Stimulated activated CD8-positive, alpha-beta memory T cell treated with anti-CD3 and anti-CD28 coated beads, Interleukin-15, amount 100 ng/mL, for 4 hours (primary cell): ENCODE measurements around the gene OR51G1.
"Not testable (repeated sequence)": the region's sequence is repeated elsewhere in the genome, so short reads cannot be mapped to it uniquely, and the experiment has no call there.

Source experiments
- DNase-seq, 2 donors: peaks; one replicate each; pipeline ENCODE4 v3.0.0-alpha.2; 2020; ENCODE audit warnings: low read depth in 2 of 2

OR51G1 gene

GRCh38 chr11:4924239-4924638, at the start of gene OR51G1:
OR51G1 (minus strand) TSS chr11:4924339; CDS start chr11:4924339, 0 bp downstream.
- DNase-seq = no peak

GRCh38 chr11:4962816-4963215, 38.7 kb upstream of the OR51G1 start:
- no peak for DNase-seq

DNA sequence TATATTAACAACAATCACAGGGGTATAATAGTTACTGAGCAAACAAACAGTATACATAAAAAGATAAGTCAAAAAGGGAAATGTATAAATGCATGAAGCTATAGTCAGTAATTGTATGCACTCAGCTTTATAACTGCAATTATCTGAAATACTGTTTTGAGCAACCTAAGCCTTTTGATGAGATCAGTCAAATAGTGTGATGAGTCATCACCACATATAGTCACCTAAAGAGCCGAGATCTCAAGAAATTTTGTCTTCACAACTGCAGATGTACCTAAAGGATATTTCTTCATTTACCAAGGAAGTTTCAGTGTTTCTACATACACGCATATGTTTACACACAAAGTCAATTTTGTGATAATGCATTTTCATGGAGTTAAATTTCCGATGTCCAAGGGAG, 36.7 kb upstream of the OR51G1 start:
- DNase-seq = no peak

- no peak for DNase-seq
These were observed 33.3 kb upstream of the OR51G1 start for GRCh38 chr11:4957396-4957795.

GRCh38 chr11:4955613-4956012, 31.5 kb upstream of the OR51G1 start, which contains the start of gene OR51A2:
OR51A2 (minus strand) TSS chr11:4955713; CDS start chr11:4955713, 0 bp downstream.
- not testable (repeated sequence) for DNase-seq

GRCh38 chr11:4947505-4947904, 23.4 kb upstream of the OR51G1 start, which contains the start of gene OR51A4:
OR51A4 (minus strand) TSS chr11:4947605; CDS start chr11:4947100, 505 bp downstream.
- no peak for DNase-seq

DNA sequence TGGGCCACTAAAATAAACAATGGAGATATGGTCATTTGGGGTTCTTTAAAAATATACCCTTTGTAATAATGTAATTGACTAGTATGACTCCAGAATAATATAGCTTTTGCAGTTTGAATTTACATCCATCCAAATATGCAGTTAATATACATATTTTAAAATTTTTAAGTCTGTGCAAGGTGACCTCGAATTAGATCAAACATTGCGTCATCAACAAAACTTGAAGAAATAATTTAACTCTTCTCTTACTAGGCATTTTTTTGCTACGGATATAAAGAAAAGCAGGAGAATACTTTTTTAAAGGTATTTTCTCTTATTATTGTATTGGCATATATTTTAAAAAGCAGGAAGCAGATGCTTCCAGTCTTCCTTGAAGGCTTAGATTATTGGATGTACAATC, 12.6 kb upstream of the OR51G1 start:
- no peak for DNase-seq

DNA sequence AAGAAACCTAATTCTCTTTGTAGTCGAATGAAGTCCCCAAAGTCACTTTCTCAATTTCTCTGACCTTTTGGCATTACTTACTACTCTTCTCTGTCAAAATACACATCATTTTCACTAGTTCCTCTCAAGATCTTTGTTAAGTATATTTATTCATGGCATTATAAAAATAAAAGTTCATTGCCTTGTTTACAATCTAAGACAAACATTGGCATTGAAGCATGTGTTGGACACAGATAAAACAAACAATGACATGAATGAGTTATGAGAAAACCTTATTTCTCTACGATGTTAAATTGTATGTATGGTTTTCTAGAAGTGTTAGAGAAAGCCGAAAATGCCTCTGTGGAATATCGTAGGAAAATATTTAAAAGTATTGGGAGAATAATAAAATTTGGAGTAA, 8.6 kb upstream of the OR51G1 start:
- DNase-seq = no peak

DNA sequence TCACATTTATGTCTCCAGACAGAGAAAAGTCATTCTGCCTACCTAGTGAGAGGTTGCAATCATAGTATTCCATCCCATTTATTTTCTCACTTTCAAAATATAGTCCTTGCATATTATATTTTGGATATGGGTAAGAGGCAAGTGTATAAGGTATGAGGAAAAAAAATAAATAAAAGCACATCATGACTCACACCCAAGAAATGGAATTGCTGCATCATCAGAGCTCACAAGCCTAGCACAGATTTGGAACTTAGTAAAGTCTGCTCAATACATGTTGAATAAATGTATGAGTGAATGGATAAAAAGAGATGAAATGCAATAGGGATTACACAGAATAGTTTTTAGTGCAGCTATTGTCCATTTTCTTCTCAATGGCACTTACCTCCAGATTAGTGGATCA, 2.5 kb upstream of the OR51G1 start:
- no peak for DNase-seq

GRCh38 chr11:4922304-4922703, 1.8 kb downstream of the OR51G1 start:
- no peak for DNase-seq

- no peak for DNase-seq
These were observed 2.3 kb downstream of the OR51G1 start for GRCh38 chr11:4921796-4922195.

GRCh38 chr11:4919250-4919649, 4.9 kb downstream of the OR51G1 start, which contains the start of gene OR51G2:
OR51G2 (minus strand) TSS chr11:4919350; CDS start chr11:4915663, 3,687 bp downstream.
- no peak for DNase-seq

DNA sequence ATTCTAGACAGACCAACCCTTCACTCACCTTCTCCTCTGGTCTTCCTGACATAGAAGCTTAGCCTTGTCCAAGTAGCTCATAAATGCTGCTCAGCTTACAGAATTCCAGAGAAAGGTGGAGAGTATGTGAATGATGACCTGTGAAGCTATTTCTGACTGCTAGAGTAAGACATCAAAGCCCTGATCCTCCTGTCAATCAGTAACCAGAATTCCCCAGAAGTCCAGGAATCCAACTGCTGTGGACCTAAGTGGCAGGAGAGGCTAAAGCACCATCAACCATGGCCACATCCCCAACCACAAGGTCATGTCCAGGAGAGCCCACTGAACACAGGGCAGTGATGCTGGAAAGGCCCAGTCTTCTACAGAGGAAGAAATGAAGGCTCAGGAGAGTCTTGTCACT, 7.6 kb downstream of the OR51G1 start:
- no peak for DNase-seq

DNA sequence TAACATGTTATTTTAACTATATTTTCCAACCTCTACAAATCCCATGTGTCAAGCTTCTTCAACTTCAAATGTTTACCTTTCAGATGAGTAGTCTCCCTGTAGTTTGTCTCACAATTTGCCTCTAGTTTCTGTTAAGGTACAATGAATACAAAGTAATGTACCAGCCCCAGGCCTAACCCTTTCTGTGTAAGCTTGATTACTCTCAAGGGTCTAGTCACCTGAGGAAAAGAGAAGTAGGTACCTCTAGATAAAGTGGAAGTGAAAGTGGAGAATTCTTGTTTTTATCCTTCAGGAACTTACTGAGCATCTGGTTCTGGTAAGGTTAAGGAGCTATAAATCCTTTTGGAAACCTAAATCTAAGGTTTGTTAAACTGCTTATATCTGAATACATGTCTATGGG, 20.7 kb downstream of the OR51G1 start, which contains the start of gene OR51A7:
OR51A7 (plus strand) TSS at position 300 of the 400 bp plus-strand sequence. CDS start 3,587 bp downstream, outside the sequence.
- no peak for DNase-seq

DNA sequence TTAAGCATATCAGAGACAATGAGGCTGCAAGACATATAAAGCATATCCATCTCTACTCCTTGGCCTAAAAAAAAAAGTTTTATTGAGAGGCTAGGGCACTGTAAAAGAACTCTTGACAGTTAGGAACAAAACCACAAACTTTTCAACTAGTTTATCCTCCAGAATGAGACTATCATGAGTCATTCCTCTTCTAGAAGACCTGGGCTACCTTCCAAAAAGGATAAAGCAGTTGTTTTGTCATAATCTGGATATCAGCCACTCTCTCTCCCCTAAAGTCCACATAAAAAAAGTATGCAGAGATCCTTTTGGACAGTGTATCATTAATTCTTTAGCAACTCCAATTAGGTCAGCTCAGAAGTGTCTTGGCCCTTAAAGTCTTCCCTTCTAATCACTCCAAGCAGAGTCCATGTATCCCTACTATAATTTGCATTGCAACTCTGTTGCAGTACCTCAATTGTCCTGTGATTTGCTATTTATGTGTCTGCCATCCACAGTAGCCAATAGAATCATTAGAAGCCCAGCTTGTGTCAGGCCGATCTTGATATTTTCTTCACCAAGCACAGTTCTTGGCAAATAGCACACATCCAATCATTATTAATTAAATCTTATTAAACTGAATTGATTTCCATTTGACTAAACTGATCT, 32.0 kb downstream of the OR51G1 start:
- no peak for DNase-seq

GRCh38 chr11:4890279-4890678, 33.9 kb downstream of the OR51G1 start:
- DNase-seq = no peak

GRCh38 chr11:4887591-4887990, 36.5 kb downstream of the OR51G1 start:
- DNase-seq = no peak

DNA sequence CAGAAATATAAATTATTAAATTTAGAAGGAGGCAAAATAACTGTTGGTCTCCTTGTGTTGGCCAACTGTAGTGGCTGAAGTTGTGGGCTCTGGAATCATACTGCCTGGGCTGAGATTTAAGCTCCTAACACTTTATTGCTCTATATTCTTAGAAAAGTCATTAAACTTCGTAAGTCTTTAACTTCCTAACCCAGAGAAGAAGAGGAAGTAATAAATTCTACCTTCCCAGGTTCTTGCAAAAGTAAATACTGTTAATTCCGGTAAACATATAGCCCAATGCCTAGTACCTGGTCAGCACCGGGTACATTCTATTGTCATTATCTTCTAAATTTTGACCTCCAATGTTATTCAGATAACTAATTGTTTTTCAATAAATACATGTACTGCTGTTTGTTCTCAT, 38.0 kb downstream of the OR51G1 start:
- no peak for DNase-seq

DNA sequence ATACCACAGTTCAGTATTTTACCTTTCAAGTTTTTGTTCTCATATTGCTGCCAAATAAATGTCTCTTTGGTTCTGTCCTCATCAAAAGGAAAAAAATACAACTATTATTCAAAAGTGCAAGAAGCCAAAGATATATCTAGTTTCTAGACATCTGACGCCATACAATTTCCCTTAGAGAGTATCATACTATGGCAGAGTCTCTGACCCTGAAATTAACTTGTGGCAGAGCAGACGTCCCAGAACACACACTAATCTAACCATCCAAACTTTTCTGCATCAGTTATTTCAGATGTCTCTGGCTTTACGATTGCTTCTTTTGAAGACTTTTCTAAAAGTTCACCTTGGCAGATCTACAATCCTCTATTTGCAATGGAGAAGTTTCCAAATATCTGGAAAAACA, 39.8 kb downstream of the OR51G1 start:
- DNase-seq = no peak

DNA sequence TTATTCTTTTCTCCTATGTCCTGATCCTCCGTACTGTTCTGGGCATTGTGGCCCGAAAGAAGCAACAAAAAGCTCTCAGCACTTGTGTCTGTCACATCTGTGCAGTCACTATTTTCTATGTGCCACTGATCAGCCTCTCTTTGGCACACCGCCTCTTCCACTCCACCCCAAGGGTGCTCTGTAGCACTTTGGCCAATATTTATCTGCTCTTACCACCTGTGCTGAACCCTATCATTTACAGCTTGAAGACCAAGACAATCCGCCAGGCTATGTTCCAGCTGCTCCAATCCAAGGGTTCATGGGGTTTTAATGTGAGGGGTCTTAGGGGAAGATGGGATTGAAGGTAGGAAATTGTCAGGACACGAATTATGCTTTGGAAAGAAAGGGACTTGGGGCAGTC, 41.6 kb downstream of the OR51G1 start:
- DNase-seq = no peak

DNA sequence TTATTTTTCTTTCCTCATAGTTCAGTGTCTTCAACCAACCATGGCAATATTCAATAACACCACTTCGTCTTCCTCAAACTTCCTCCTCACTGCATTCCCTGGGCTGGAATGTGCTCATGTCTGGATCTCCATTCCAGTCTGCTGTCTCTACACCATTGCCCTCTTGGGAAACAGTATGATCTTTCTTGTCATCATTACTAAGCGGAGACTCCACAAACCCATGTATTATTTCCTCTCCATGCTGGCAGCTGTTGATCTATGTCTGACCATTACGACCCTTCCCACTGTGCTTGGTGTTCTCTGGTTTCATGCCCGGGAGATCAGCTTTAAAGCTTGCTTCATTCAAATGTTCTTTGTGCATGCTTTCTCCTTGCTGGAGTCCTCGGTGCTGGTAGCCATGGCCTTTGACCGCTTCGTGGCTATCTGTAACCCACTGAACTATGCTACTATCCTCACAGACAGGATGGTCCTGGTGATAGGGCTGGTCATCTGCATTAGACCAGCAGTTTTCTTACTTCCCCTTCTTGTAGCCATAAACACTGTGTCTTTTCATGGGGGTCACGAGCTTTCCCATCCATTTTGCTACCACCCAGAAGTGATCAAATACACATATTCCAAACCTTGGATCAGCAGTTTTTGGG, 42.2 kb downstream of the OR51G1 start, which contains the start of gene OR51T1:
OR51T1 (plus strand) TSS at position 41 of the 641 bp plus-strand sequence; CDS start at position 41, 0 bp downstream.
- DNase-seq = no peak

DNA sequence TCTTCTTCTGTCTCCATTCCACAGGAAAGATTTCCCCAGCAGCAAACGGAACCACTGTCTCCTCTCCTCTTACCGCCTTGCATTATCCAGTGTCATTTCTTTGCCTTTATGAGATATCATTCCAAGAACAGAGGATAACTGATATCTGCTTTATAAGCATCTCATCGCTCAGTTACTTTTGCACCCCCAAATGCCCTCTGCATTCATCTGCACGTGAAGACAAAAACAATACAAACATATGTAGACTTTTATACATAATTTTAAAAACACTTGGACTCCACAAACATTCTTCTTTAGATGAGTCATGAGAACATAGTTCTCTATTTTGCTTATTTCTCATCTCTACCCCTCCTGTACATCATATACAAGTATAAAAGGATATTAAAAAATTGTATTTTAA, 43.0 kb downstream of the OR51G1 start:
- no peak for DNase-seq
